HEK293 (cell line): ENCODE data around the gene LCMT1.

Experiments used
- CTCF ChIA-PET: fragments of 350-600 bp; formaldehyde crosslinking; extraction: SDS; loops from one replicate; lab custom pipeline; 2021; ENCODE audit warnings: antibody characterized with exemption; lab: Yijun Ruan, JAX
- POLR2A ChIA-PET: fragments of 300-600 bp; formaldehyde crosslinking; extraction: SDS; loops from one replicate; lab custom pipeline; 2020; ENCODE audit warnings: antibody characterized with exemption, inconsistent platforms; lab: Yijun Ruan, JAX
- H3K27ac ChIP-seq: fragments of 200-500 bp; sonication (Bioruptor generic); 2 replicates; pipeline ENCODE4 v1.5.1; 2014; ENCODE audit warnings: low read depth, low read length, control low read depth, inconsistent platforms; ENCODE audit errors: extremely low read depth
- H3K36me3 ChIP-seq, 2 experiments: fragments of 200-500 bp in 1 of 2; sonication (Bioruptor generic) in 1 of 2; 1 replicate in 1 of 2; 2 replicates in 1 of 2; pipeline ENCODE4 v1.5.1; 2014 to 2017; ENCODE audit warnings: inconsistent platforms in 2 of 2, low read length in 2 of 2; ENCODE audit not compliant: control insufficient read depth in 2 of 2, insufficient read depth in 1 of 2
- H3K4me1 ChIP-seq: fragments of 200-500 bp; sonication (Bioruptor generic); 2 replicates; pipeline ENCODE4 v1.5.1; 2014; ENCODE audit warnings: mild to moderate bottlenecking, low read length, inconsistent platforms; ENCODE audit not compliant: control insufficient read depth, insufficient read depth
- H3K4me3 ChIP-seq: 2 replicates; pipeline ENCODE4 v1.5.1; 2011; ENCODE audit warnings: low read depth, mild to moderate bottlenecking, control low read depth, low read length, moderate library complexity
- H3K9me3 ChIP-seq: fragments of 200-500 bp; sonication (Bioruptor generic); 2 replicates; pipeline ENCODE4 v1.5.1; 2014; ENCODE audit warnings: low read depth, low read length, inconsistent platforms; ENCODE audit not compliant: control insufficient read depth, insufficient read depth
- BCL6B ChIP-seq: fragments of 450-650 bp; formaldehyde crosslinking; IDR thresholded peaks from 2 replicates; pipeline ENCODE4 v1.5.1; 2017; ENCODE audit warnings: missing biosample characterization, missing genetic modification characterization
- HOXD13 ChIP-seq: sonication (generic); formaldehyde crosslinking; IDR thresholded peaks from 2 replicates; pipeline ENCODE4 v1.8.0; 2022; ENCODE audit warnings: missing genetic modification reagents, borderline replicate concordance
- KLF9 ChIP-seq: fragments of 450-650 bp; formaldehyde crosslinking; IDR thresholded peaks from 2 replicates; pipeline ENCODE4 v1.5.1; 2016; ENCODE audit warnings: missing biosample characterization, missing genetic modification characterization, low read depth
- OSR2 ChIP-seq: fragments of 450-650 bp; formaldehyde crosslinking; IDR thresholded peaks from 2 replicates; pipeline ENCODE4 v1.5.1; 2016; ENCODE audit warnings: missing biosample characterization, missing genetic modification characterization
- REPIN1 ChIP-seq: fragments of 450-650 bp; formaldehyde crosslinking; IDR thresholded peaks from 2 replicates; pipeline ENCODE4 v1.5.1; 2017; ENCODE audit warnings: missing biosample characterization, missing genetic modification characterization, low read depth
- SETDB1 ChIP-seq: IDR thresholded peaks from one replicate; pipeline ENCODE4 v1.6.1; 2017; ENCODE audit warnings: mild to moderate bottlenecking, low read length, moderate library complexity, mixed read lengths; ENCODE audit not compliant: insufficient read length
- YY1 ChIP-seq: fragments of 450-650 bp; formaldehyde crosslinking; IDR thresholded peaks from 2 replicates; pipeline ENCODE4 v1.5.1; 2018; ENCODE audit warnings: missing biosample characterization, missing genetic modification characterization
- ZBTB48 ChIP-seq: fragments of 450-650 bp; formaldehyde crosslinking; IDR thresholded peaks from 2 replicates; pipeline ENCODE4 v1.5.1; 2016; ENCODE audit warnings: missing biosample characterization, missing genetic modification characterization
- ZFHX2 ChIP-seq: fragments of 450-650 bp; formaldehyde crosslinking; conservative IDR thresholded peaks from 2 replicates; pipeline ENCODE4 v1.5.1; 2016; ENCODE audit warnings: missing biosample characterization, missing genetic modification characterization
- ZFP41 ChIP-seq: fragments of 450-650 bp; formaldehyde crosslinking; IDR thresholded peaks from 2 replicates; pipeline ENCODE4 v1.5.1; 2016; ENCODE audit warnings: missing biosample characterization, missing genetic modification characterization, borderline replicate concordance
- ZNF132 ChIP-seq: fragments of 450-650 bp; formaldehyde crosslinking; IDR thresholded peaks from 2 replicates; pipeline ENCODE4 v1.5.1; 2017; ENCODE audit warnings: missing biosample characterization, missing genetic modification characterization, borderline replicate concordance
- ZNF133 ChIP-seq: fragments of 450-650 bp; formaldehyde crosslinking; IDR thresholded peaks from 2 replicates; pipeline ENCODE4 v1.5.1; 2016; ENCODE audit warnings: missing biosample characterization, missing genetic modification characterization
- ZNF138 ChIP-seq: fragments of 450-650 bp; formaldehyde crosslinking; IDR thresholded peaks from 2 replicates; pipeline ENCODE4 v1.5.1; 2016; ENCODE audit warnings: missing biosample characterization, missing genetic modification characterization, borderline replicate concordance
- ZNF248 ChIP-seq: fragments of 450-650 bp; formaldehyde crosslinking; IDR thresholded peaks from 2 replicates; pipeline ENCODE4 v1.5.1; 2017; ENCODE audit warnings: missing biosample characterization, missing genetic modification characterization
- ZNF501 ChIP-seq: fragments of 450-650 bp; formaldehyde crosslinking; IDR thresholded peaks from 2 replicates; pipeline ENCODE4 v1.5.1; 2016; ENCODE audit warnings: missing biosample characterization, missing genetic modification characterization
- ZNF529 ChIP-seq: fragments of 450-650 bp; formaldehyde crosslinking; IDR thresholded peaks from 2 replicates; pipeline ENCODE4 v1.5.1; 2017; ENCODE audit warnings: missing genetic modification characterization, missing biosample characterization; ENCODE audit not compliant: insufficient replicate concordance
- ZNF530 ChIP-seq: fragments of 450-650 bp; formaldehyde crosslinking; IDR thresholded peaks from 2 replicates; pipeline ENCODE4 v1.5.1; 2016; ENCODE audit warnings: low read depth, missing biosample characterization, missing genetic modification characterization
- ZNF561 ChIP-seq: fragments of 450-650 bp; IDR thresholded peaks from 2 replicates; pipeline ENCODE4 v1.5.1; 2018; ENCODE audit warnings: missing biosample characterization, missing genetic modification characterization, borderline replicate concordance
- ZNF596 ChIP-seq: fragments of 450-650 bp; IDR thresholded peaks from 2 replicates; pipeline ENCODE4 v1.5.0; 2018; ENCODE audit warnings: missing biosample characterization, mild to moderate bottlenecking, missing genetic modification characterization, moderate library complexity
- ZNF610 ChIP-seq: fragments of 450-650 bp; formaldehyde crosslinking; IDR thresholded peaks from 2 replicates; pipeline ENCODE4 v1.5.1; 2016; ENCODE audit warnings: missing biosample characterization, missing genetic modification characterization, borderline replicate concordance
- ZNF658 ChIP-seq: fragments of 450-650 bp; formaldehyde crosslinking; IDR thresholded peaks from 2 replicates; pipeline ENCODE4; 2016; ENCODE audit warnings: missing biosample characterization, missing genetic modification characterization
- ZNF792 ChIP-seq: fragments of 450-650 bp; formaldehyde crosslinking; IDR thresholded peaks from 2 replicates; pipeline ENCODE4 v1.5.1; 2016; ENCODE audit warnings: missing biosample characterization, missing genetic modification characterization
- ZNF837 ChIP-seq: fragments of 450-650 bp; formaldehyde crosslinking; IDR thresholded peaks from 2 replicates; pipeline ENCODE4 v1.5.1; 2016; ENCODE audit warnings: missing biosample characterization, missing genetic modification characterization
- ZSCAN30 ChIP-seq: fragments of 450-650 bp; IDR thresholded peaks from 2 replicates; pipeline ENCODE4 v1.5.1; 2018; ENCODE audit warnings: missing biosample characterization, mild to moderate bottlenecking, missing genetic modification characterization, moderate library complexity
- TF ChIP-seq, protein P1 (sequence below): fragments of 450-650 bp; formaldehyde crosslinking; IDR thresholded peaks from 2 replicates; pipeline ENCODE4 v1.5.1; 2017; ENCODE audit warnings: missing biosample characterization, missing genetic modification characterization
- TF ChIP-seq, protein P2 (sequence below): fragments of 450-650 bp; formaldehyde crosslinking; IDR thresholded peaks from 2 replicates; pipeline ENCODE4 v1.5.1; 2017; ENCODE audit warnings: missing biosample characterization, missing genetic modification characterization
- TF ChIP-seq, protein P3 (sequence below): fragments of 450-650 bp; formaldehyde crosslinking; IDR thresholded peaks from 2 replicates; pipeline ENCODE4 v1.5.1; 2016; ENCODE audit warnings: missing biosample characterization, missing genetic modification characterization
- TF ChIP-seq, protein P4 (sequence below): fragments of 450-650 bp; formaldehyde crosslinking; IDR thresholded peaks from 2 replicates; pipeline ENCODE4 v1.5.1; 2016; ENCODE audit warnings: missing biosample characterization, missing genetic modification characterization, borderline replicate concordance

LCMT1 gene

DNA sequence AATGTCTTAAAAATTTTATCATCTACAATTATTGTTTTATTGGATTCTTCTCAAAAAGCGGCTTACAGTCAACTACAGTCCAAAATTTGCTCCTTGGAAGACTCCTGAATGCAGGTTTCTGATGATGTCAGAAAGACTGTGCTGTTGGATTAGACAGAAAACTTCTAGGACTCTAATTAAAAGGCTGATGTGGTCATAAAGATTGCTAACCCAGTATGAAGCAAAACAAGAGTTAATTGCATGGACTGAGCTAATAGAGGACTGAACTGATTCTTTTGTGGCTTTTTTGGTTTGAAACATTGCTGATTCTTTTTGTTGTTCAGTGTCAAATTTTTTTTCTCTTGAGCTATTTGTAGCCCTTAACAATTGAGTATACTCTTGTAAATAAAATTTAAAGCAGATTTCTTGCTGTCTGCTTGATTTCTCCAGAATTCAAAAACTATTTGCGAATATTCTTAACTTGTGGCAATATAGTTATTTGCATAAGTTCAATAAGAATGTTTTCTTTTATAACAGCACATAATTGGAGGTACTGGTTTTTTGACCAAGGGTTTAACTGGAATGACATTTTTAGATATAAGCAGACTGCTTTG is 33.1 kb upstream of the LCMT1 start:
- Histone ChIP-seq H3K27ac (no peak overlapping the region), H3K36me3 (no peaks in the 10 kb centered on the region), H3K9me3 (no peaks in the 10 kb centered on the region), H3K4me1 (no peaks in the 10 kb centered on the region), H3K4me3 (no peak overlapping the region)
- ChIA-PET CTCF (no interaction called here), POLR2A (interaction anchor here (0.5 kb wide), 1 partner anchor 466 kb away, joined by 7 read pairs; no protein-coding TSS in a partner anchor)
- TF ChIP-seq ZNF792 (tag by site-specific recombination) (no peak), SETDB1 (peak; percentile 87)
- TF ChIP-seq, protein P1, sequence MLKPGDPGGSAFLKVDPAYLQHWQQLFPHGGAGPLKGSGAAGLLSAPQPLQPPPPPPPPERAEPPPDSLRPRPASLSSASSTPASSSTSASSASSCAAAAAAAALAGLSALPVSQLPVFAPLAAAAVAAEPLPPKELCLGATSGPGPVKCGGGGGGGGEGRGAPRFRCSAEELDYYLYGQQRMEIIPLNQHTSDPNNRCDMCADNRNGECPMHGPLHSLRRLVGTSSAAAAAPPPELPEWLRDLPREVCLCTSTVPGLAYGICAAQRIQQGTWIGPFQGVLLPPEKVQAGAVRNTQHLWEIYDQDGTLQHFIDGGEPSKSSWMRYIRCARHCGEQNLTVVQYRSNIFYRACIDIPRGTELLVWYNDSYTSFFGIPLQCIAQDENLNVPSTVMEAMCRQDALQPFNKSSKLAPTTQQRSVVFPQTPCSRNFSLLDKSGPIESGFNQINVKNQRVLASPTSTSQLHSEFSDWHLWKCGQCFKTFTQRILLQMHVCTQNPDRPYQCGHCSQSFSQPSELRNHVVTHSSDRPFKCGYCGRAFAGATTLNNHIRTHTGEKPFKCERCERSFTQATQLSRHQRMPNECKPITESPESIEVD (tag by site-specific recombination): peak; percentile 52

DNA sequence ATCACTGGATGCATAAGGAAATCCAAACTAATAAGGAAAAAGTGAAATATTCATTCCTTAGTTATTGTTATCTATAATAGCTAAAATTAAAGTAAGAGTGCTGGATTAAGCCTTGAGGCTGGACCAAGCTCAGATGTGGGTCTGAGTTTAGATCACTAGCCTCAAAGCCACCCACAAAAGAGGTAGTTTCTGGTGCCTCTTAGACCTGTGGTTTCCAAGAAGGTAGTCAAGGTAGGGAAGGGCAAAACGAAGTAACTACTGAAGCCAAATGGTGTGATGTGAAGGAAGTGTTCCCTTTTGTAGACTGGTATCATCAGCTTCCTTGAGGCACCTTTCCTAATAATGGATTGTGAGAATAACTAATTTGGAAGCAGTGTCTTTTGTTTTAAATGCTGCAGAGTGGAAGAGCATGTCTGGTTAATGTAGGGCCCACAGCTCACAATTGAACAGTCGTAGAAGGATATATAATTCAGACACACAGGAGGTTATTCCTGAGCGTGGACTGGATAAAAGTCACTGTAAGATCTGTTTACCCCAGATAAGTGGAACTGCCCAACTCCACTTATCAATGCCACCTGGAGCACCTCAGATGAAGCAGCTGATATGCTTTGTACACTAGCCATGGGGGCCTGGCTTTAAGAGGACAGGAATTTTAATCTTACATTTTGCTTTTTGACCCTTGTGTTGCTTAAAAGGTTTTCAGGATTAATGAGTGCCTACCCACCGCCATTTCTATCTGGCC is 31.7 kb upstream of the LCMT1 start:
- CTCF ChIA-PET: no interaction called here
- H3K27ac ChIP-seq: no peak overlapping the region

GRCh38 chr16:25080420-25081131 is 31.0 kb upstream of the LCMT1 start:
- POLR2A ChIA-PET: interaction anchor here (1.2 kb wide), 1 partner anchor 31 kb away, joined by 3 read pairs; the partner anchor contains the start of gene LCMT1
- Histone ChIP-seq H3K9me3 (no peaks in the 10 kb centered on the region), H3K4me3 (no peak overlapping the region), H3K27ac (no peak overlapping the region), H3K4me1 (no peaks in the 10 kb centered on the region), H3K36me3 (no peaks in the 10 kb centered on the region)
- TF ChIP-seq ZNF133 (tag by site-specific recombination) (no peak), ZNF530 (tag by site-specific recombination) (no peak), HOXD13 (CRISPR knock-in tag) (no peak)
- TF ChIP-seq, protein P2, sequence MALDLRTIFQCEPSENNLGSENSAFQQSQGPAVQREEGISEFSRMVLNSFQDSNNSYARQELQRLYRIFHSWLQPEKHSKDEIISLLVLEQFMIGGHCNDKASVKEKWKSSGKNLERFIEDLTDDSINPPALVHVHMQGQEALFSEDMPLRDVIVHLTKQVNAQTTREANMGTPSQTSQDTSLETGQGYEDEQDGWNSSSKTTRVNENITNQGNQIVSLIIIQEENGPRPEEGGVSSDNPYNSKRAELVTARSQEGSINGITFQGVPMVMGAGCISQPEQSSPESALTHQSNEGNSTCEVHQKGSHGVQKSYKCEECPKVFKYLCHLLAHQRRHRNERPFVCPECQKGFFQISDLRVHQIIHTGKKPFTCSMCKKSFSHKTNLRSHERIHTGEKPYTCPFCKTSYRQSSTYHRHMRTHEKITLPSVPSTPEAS (tag by site-specific recombination): no peak
- TF ChIP-seq, protein P3, sequence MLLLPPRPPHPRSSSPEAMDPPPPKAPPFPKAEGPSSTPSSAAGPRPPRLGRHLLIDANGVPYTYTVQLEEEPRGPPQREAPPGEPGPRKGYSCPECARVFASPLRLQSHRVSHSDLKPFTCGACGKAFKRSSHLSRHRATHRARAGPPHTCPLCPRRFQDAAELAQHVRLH: no peak
- CTCF ChIA-PET: no interaction called here

More for the DNA sequence above, 31.7 kb upstream of the LCMT1 start:
- TF ChIP-seq ZNF658 (tag by site-specific recombination): no peak
- TF ChIP-seq ZSCAN30 (tag by site-specific recombination): no peak
- TF ChIP-seq ZNF529: no peak
- no peak for TF ChIP-seq ZNF561 (tag by site-specific recombination)
- no peak for TF ChIP-seq ZNF596 (tag by site-specific recombination)
- TF ChIP-seq REPIN1: no peak
- no peak for TF ChIP-seq YY1
- no peak for TF ChIP-seq ZFHX2 (tag by site-specific recombination)
- no peak for TF ChIP-seq ZNF132 (tag by site-specific recombination)
- no peak for TF ChIP-seq ZNF837
- TF ChIP-seq ZNF610: no peak
- TF ChIP-seq OSR2: no peak
- no peak for TF ChIP-seq BCL6B (tag by site-specific recombination)
- no peak for TF ChIP-seq ZBTB48
- no peak for TF ChIP-seq ZNF248
- TF ChIP-seq ZFP41 (tag by site-specific recombination): no peak
- no peak for TF ChIP-seq ZNF138 (tag by site-specific recombination)
- no peak for TF ChIP-seq KLF9 (tag by site-specific recombination)
- no peak for TF ChIP-seq ZNF501 (tag by site-specific recombination)
- TF ChIP-seq, protein P4, sequence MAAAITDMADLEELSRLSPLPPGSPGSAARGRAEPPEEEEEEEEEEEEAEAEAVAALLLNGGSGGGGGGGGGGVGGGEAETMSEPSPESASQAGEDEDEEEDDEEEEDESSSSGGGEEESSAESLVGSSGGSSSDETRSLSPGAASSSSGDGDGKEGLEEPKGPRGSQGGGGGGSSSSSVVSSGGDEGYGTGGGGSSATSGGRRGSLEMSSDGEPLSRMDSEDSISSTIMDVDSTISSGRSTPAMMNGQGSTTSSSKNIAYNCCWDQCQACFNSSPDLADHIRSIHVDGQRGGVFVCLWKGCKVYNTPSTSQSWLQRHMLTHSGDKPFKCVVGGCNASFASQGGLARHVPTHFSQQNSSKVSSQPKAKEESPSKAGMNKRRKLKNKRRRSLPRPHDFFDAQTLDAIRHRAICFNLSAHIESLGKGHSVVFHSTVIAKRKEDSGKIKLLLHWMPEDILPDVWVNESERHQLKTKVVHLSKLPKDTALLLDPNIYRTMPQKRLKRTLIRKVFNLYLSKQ (tag by site-specific recombination): no peak
- H3K4me3 ChIP-seq: no peak overlapping the region
- H3K9me3 ChIP-seq: no peaks in the 10 kb centered on the region
- POLR2A ChIA-PET: interaction anchor here (1.2 kb wide), 1 partner anchor 32 kb away, joined by 3 read pairs; the partner anchor contains the start of gene LCMT1
- no peaks in the 10 kb centered on the region for H3K36me3 ChIP-seq
- H3K4me1 ChIP-seq: no peaks in the 10 kb centered on the region
